ENCODE measurements around the gene ZNF224. TPM values are rescaled to one million over a fixed set of nuclear protein-coding genes. Genes with fewer than 3 reads are reported as not detected.
A peak's percentile ranks its signal among the peaks of the same experiment; 100 is the strongest.

The ZNF224 gene
- total RNA-seq, 2 experiments from 2014 or later, result 13.3 to 14.0 TPM

DNA sequence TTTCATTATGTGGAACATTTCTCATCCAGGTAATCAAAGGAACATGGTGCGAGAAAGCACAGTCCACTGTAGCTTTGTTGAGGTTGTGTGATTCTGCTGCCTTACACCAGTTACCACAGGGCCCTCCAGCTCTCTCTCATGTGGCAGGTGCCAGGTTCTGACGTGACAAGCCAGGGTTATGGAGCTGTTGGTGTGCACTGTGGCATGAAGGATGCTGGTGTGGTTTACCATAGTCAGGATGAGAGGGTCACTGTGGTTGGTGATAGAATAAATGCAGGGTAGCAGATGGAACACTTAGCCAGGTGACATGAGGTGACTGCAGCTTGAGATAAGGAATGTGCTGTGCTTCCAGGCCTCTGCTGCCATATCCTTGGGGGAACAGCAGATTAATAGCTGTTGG lies 34.9 kb upstream of the ZNF224 start:
- peaks cover 68% of the 10 kb centered on the region for H3K36me3 Mint-ChIP-seq (ENCODE audit: low read depth)
- DNase-seq (no peak), ATAC-seq (no peak)
- no peaks in the 10 kb centered on the region for H3K27me3 Mint-ChIP-seq
- no peaks in the 10 kb centered on the region for H3K4me1 Mint-ChIP-seq (ENCODE audit: low read depth)
- TF ChIP-seq, protein P1, sequence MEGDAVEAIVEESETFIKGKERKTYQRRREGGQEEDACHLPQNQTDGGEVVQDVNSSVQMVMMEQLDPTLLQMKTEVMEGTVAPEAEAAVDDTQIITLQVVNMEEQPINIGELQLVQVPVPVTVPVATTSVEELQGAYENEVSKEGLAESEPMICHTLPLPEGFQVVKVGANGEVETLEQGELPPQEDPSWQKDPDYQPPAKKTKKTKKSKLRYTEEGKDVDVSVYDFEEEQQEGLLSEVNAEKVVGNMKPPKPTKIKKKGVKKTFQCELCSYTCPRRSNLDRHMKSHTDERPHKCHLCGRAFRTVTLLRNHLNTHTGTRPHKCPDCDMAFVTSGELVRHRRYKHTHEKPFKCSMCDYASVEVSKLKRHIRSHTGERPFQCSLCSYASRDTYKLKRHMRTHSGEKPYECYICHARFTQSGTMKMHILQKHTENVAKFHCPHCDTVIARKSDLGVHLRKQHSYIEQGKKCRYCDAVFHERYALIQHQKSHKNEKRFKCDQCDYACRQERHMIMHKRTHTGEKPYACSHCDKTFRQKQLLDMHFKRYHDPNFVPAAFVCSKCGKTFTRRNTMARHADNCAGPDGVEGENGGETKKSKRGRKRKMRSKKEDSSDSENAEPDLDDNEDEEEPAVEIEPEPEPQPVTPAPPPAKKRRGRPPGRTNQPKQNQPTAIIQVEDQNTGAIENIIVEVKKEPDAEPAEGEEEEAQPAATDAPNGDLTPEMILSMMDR (IDR thresholded peaks at IDR 0.05), result no peak
- intact Hi-C loops (cut with micrococcal nuclease), result no loop called here
- ChIA-PET POLR2A (no interaction called here), CTCF (no interaction called here)
- no peak overlapping the region for H3K27ac Mint-ChIP-seq
- peaks cover 13% of the 10 kb centered on the region for H3K9me3 Mint-ChIP-seq
- no peak overlapping the region for H3K4me3 Mint-ChIP-seq

DNA sequence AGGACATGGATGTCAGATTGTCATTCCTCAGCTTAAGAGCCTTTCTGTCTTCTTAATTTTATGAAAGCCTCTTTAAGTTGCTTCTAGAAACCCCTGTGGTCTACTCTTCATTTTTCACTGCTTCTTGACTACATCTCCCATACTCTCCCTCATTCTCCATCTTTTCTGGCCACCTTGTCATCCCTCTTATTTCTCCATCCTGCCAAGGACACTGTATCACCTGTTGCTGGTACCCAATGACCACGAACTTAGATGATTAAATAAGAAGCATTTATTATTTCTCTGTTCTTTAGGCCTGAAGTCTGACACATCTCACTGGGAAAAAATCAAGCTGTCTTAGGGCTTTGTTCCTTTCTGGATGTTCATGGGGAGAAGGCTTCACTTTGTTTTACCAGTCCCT lies 33.1 kb upstream of the ZNF224 start:
- H3K27me3 Mint-ChIP-seq, result no peaks in the 10 kb centered on the region
- no peak overlapping the region for H3K4me3 Mint-ChIP-seq
- no peak overlapping the region for H3K27ac Mint-ChIP-seq
- POLR2A ChIA-PET, result interaction anchor here (0.6 kb wide), 1 partner anchor 53 kb away, joined by 5 read pairs; no protein-coding TSS in a partner anchor
- TF ChIP-seq, protein P1 (IDR thresholded peaks at IDR 0.05), result no peak
- ATAC-seq (no peak), DNase-seq (no peak)
- H3K9me3 Mint-ChIP-seq, result peaks cover 16% of the 10 kb centered on the region
- intact Hi-C loops (cut with micrococcal nuclease), result no loop called here
- H3K36me3 Mint-ChIP-seq (ENCODE audit: low read depth), result peaks cover 66% of the 10 kb centered on the region
- CTCF ChIA-PET, result no interaction called here
- no peaks in the 10 kb centered on the region for H3K4me1 Mint-ChIP-seq (ENCODE audit: low read depth)

DNA sequence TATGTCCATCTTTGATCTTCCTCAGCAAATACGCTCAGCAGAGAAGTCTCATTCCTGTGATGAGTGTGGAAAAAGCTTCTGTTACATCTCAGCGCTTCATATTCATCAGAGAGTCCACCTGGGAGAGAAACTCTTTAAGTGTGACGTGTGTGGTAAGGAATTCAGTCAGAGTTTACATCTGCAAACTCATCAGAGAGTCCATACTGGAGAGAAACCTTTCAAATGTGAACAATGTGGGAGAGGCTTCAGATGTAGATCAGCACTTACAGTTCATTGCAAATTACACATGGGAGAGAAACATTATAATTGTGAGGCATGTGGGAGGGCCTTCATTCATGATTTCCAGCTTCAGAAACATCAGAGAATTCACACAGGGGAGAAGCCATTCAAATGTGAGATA lies 27.9 kb upstream of the ZNF224 start:
- no peak for ATAC-seq
- H3K9me3 Mint-ChIP-seq, result peaks cover 47% of the 10 kb centered on the region

DNA sequence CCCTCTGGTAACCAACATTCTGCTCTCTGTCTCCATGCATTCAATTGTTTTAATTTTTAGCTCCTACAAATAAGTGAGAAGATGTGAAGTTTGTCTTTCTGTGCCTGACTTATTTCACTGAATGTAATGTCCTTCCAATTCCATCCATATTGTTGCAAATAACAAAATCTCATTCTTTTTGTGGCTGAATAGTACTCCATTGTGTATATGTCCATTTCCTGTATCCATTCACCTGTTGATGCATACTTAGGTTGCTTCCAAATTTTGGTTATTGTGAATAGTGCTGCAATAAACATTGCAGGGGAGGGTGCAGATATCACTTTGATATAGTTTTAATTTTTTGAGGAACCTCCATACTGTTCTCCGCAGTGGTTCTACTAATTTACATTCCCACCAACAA lies 24.7 kb upstream of the ZNF224 start:
- TF ChIP-seq, protein P1 (IDR thresholded peaks at IDR 0.05), result no peak
- peaks cover 41% of the 10 kb centered on the region for H3K36me3 Mint-ChIP-seq (ENCODE audit: low read depth)
- H3K27ac Mint-ChIP-seq, result no peak overlapping the region
- ATAC-seq (no peak), DNase-seq (no peak)
- POLR2A ChIA-PET, result no interaction called here
- CTCF ChIA-PET, result no interaction called here
- intact Hi-C loops (cut with micrococcal nuclease), result no loop called here
- H3K27me3 Mint-ChIP-seq, result no peaks in the 10 kb centered on the region
- no peak overlapping the region for H3K4me3 Mint-ChIP-seq
- peaks cover 47% of the 10 kb centered on the region for H3K9me3 Mint-ChIP-seq
- H3K4me1 Mint-ChIP-seq (ENCODE audit: low read depth), result peaks cover 19% of the 10 kb centered on the region

More for the DNA sequence above, 27.9 kb upstream of the ZNF224 start:
- Mint-ChIP-seq H3K4me1 (ENCODE audit: low read depth) (peaks cover 4% of the 10 kb centered on the region), H3K27me3 (no peaks in the 10 kb centered on the region), H3K4me3 (no peak overlapping the region), H3K36me3 (ENCODE audit: low read depth) (peaks cover 63% of the 10 kb centered on the region), H3K27ac (no peak overlapping the region)
- intact Hi-C loops (cut with micrococcal nuclease), result no loop called here
- TF ChIP-seq, protein P1 (IDR thresholded peaks at IDR 0.05), result no peak
- CTCF ChIA-PET, result no interaction called here
- POLR2A ChIA-PET, result interaction anchor here (0.9 kb wide), 1 partner anchor 11 kb away, joined by 3 read pairs; no protein-coding TSS in a partner anchor
- DNase-seq, result no peak

DNA sequence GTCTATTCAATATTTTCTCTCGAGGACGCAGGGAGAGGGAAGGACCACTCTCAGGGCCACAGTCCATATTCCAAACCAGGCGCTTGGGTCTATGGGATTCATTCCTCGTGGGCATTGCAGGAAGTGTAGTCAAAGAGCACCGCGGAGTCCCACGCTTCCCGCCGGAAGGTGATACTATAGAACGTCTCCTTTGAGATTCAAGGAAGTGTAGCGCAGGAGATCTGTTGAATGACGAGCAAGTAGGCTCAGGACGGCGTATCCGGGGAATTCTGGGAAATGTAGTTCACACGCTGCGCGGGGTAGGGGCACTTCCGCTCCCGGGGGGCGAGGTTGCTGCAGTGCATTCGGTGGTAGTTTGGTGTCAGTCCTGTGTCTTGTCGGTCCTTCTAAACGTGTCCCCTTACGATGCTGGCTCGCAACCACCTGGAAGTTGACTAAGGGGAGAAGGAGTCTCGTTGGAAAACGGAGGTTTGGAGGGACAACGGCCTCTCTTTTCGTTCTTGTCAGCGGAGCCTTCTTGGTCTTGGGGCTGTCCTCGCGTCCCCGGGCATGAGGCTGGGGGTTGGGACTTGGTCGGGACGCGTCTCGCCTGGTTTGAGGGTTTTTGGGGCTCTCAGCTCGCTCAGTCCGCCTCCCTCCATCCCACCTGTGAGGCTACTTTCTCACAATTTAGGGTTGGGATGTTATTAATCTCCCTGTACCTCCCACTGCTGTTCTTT lies 22.2 kb upstream of the ZNF224 start, which contains the start of gene ZNF284:
TSS of gene ZNF284 (plus strand) at position 336 of the 719 bp plus-strand sequence. CDS start 4,231 bp downstream, outside the sequence.
- H3K27me3 Mint-ChIP-seq, result no peaks in the 10 kb centered on the region
- intact Hi-C loops (cut with micrococcal nuclease), result no loop called here
- ChIA-PET CTCF (interaction anchor here (1.4 kb wide), 1 partner anchor 19 kb away, joined by 3 read pairs; no protein-coding TSS in a partner anchor), POLR2A (interaction anchor here (1.4 kb wide), 1 partner anchor 9 kb away, joined by 6 read pairs; no protein-coding TSS in a partner anchor)
- ATAC-seq, result peak; percentile 98
- peak within 1 kb of the TSS; percentile 82 for H3K4me3 Mint-ChIP-seq
- TF ChIP-seq, protein P1 (IDR thresholded peaks at IDR 0.05), result no peak
- H3K27ac Mint-ChIP-seq, result peak within 1 kb of the TSS; percentile 83
- DNase-seq, result peak; percentile 88
- peaks cover 25% of the 10 kb centered on the region for H3K4me1 Mint-ChIP-seq (ENCODE audit: low read depth)
- peaks cover 30% of the 10 kb centered on the region for H3K36me3 Mint-ChIP-seq (ENCODE audit: low read depth)
- peaks cover 30% of the 10 kb centered on the region for H3K9me3 Mint-ChIP-seq
